H1 (cell line): Measurements from ENCODE around the gene MYRIP. TPM values are rescaled to one million over a fixed set of nuclear protein-coding genes. Genes with fewer than 3 reads are reported as not detected.

ENCODE experiments used
- CTCF ChIA-PET: fragments of 300-600 bp; sonication (Branson Sonifier 250); formaldehyde crosslinking; loops from one replicate; lab custom pipeline; 2021; ENCODE audit not compliant: partially characterized antibody; lab: Charles Lee
- POLR2A ChIA-PET: fragments of 300-600 bp; sonication (Branson Sonifier 250); formaldehyde crosslinking; loops from one replicate; lab custom pipeline; 2021; ENCODE audit warnings: inconsistent platforms; ENCODE audit not compliant: partially characterized antibody; lab: Charles Lee
- DNase-seq, 2 experiments: peaks; one replicate each; pipeline versions ENCODE4 v3.0.0 to v3.0.0-alpha.2; 2010 to 2022; ENCODE audit warnings: low spot score in 2 of 2, low read depth in 1 of 2, mixed read lengths in 1 of 2
- FAIRE-seq: peaks from 2 replicates; lab custom pipeline; 2011; peaks lifted over from hg19 to GRCh38; lab: Jason Lieb, UNC
- H2AFZ ChIP-seq: 2 replicates; pipeline ENCODE4 v1.8.1; 2012; ENCODE audit warnings: low read length, inconsistent platforms
- H2AK5ac ChIP-seq: 2 replicates; pipeline ENCODE4 v1.6.1; 2013; ENCODE audit warnings: low read depth, low read length
- H2BK120ac ChIP-seq: replicated peaks from 2 replicates; pipeline ENCODE3; 2013; ENCODE audit warnings: low read depth, low read length, inconsistent platforms
- H2BK12ac ChIP-seq: 2 replicates; pipeline ENCODE4 v1.6.1; 2013; ENCODE audit warnings: low read depth, low read length
- H2BK15ac ChIP-seq: 2 replicates; pipeline ENCODE4 v1.6.1; 2013; ENCODE audit warnings: low read length
- H2BK20ac ChIP-seq: 2 replicates; pipeline ENCODE4 v1.6.1; 2013; ENCODE audit warnings: low read length
- H2BK5ac ChIP-seq: 2 replicates; pipeline ENCODE4 v1.6.1; 2013; ENCODE audit warnings: low read depth, low read length
- H3K14ac ChIP-seq: 2 replicates; pipeline ENCODE4 v1.6.1; 2013; ENCODE audit warnings: inconsistent platforms; ENCODE audit not compliant: insufficient read length
- H3K18ac ChIP-seq: 2 replicates; pipeline ENCODE4 v1.6.1; 2013; ENCODE audit warnings: low read length; ENCODE audit errors: extremely low read depth
- H3K23ac ChIP-seq: 2 replicates; pipeline ENCODE4 v1.6.1; 2013; ENCODE audit warnings: inconsistent platforms; ENCODE audit not compliant: insufficient read length
- H3K23me2 ChIP-seq: 2 replicates; pipeline ENCODE4 v1.6.1; 2013; ENCODE audit warnings: low read depth, low read length
- H3K27ac ChIP-seq: 2 replicates; pipeline ENCODE4 v1.6.1; 2011; ENCODE audit warnings: low read depth, low read length, inconsistent platforms
- H3K27me3 ChIP-seq, 4 experiments: replicated peaks in 1 of 4; 1 replicate in 1 of 4; 2 replicates in 3 of 4; pipeline versions ENCODE4 v1.6.1 to v1.8.1; 2011 to 2013; ENCODE audit warnings: low read length in 3 of 4, mild to moderate bottlenecking in 3 of 4, inconsistent platforms in 2 of 4, mixed read lengths in 2 of 4, moderate library complexity in 1 of 4; ENCODE audit not compliant: control insufficient read depth in 3 of 4, insufficient read depth in 3 of 4; ENCODE audit errors: extremely low read depth in 1 of 4
- H3K36me3 ChIP-seq, 4 experiments: 2 replicates each; pipeline versions ENCODE4 v1.6.1 to v1.8.1; 2011 to 2013; ENCODE audit warnings: mild to moderate bottlenecking in 4 of 4, low read length in 3 of 4, moderate library complexity in 2 of 4, control low read depth in 1 of 4, inconsistent platforms in 1 of 4; ENCODE audit not compliant: insufficient read depth in 4 of 4, control insufficient read depth in 2 of 4
- H3K4ac ChIP-seq: replicated peaks from 2 replicates; pipeline ENCODE3; 2013; ENCODE audit warnings: low read length, low read depth, mixed read lengths, inconsistent platforms; ENCODE audit not compliant: insufficient read length
- H3K4me1 ChIP-seq, 4 experiments: replicated peaks in 1 of 4; 1 replicate in 1 of 4; 2 replicates in 3 of 4; pipeline versions ENCODE4 v1.6.1 to v1.8.1; 2011 to 2013; ENCODE audit warnings: low read length in 3 of 4, inconsistent platforms in 2 of 4, mixed read lengths in 1 of 4; ENCODE audit not compliant: insufficient read depth in 4 of 4, control insufficient read depth in 3 of 4
- H3K4me2 ChIP-seq, 2 experiments: 2 replicates each; pipeline versions ENCODE4 v1.6.1 to v1.8.1; 2011 to 2013; ENCODE audit warnings: low read depth in 2 of 2, low read length in 2 of 2, control low read depth in 1 of 2, inconsistent platforms in 1 of 2, mild to moderate bottlenecking in 1 of 2; ENCODE audit not compliant: insufficient read depth in 1 of 2
- H3K4me3 ChIP-seq, 4 experiments: fragments of 200-600, 300-600 bp in 1 of 4; sonication (generic), shearing (Covaris generic), sonication (Bioruptor Twin) in 1 of 4; 2 replicates each; pipeline versions ENCODE4 v1.5.1 to v1.8.1; 2011 to 2016; ENCODE audit warnings: low read length in 4 of 4, low read depth in 3 of 4, control low read depth in 2 of 4, inconsistent platforms in 2 of 4, mild to moderate bottlenecking in 2 of 4, mixed read lengths in 1 of 4, moderate library complexity in 1 of 4; ENCODE audit not compliant: insufficient read depth in 2 of 4; ENCODE audit errors: extremely low read depth in 1 of 4
- H3K56ac ChIP-seq: replicated peaks from 2 replicates; pipeline ENCODE3; 2013; ENCODE audit warnings: low read depth, mild to moderate bottlenecking, mixed read lengths, low read length, inconsistent platforms; ENCODE audit not compliant: insufficient read length
- H3K79me1 ChIP-seq: 2 replicates; pipeline ENCODE4 v1.6.1; 2013; ENCODE audit warnings: low read depth, low read length, control low read depth
- H3K79me2 ChIP-seq, 2 experiments: 2 replicates each; pipeline versions ENCODE4 v1.6.1 to v1.8.1; 2012 to 2013; ENCODE audit warnings: low read length in 2 of 2, mild to moderate bottlenecking in 2 of 2, inconsistent platforms in 1 of 2; ENCODE audit not compliant: insufficient read depth in 2 of 2, control insufficient read depth in 1 of 2
- H3K9ac ChIP-seq, 4 experiments: replicated peaks in 1 of 4; 1 replicate in 1 of 4; 2 replicates in 3 of 4; pipeline versions ENCODE4 v1.6.1 to v1.8.1; 2011 to 2013; ENCODE audit warnings: low read depth in 3 of 4, low read length in 3 of 4, control low read depth in 2 of 4, mild to moderate bottlenecking in 2 of 4, moderate library complexity in 2 of 4, inconsistent platforms in 1 of 4; ENCODE audit errors: extremely low read depth in 1 of 4
- H3K9me3 ChIP-seq, 2 experiments: 2 replicates each; pipeline versions ENCODE4 v1.6.1 to v1.8.1; 2012 to 2013; ENCODE audit warnings: mild to moderate bottlenecking in 2 of 2, moderate library complexity in 2 of 2, control low read depth in 1 of 2, inconsistent platforms in 1 of 2, low read depth in 1 of 2, low read length in 1 of 2, mixed read lengths in 1 of 2; ENCODE audit not compliant: insufficient read depth in 2 of 2
- H4K20me1 ChIP-seq, 2 experiments: replicated peaks in 1 of 2; 2 replicates each; pipeline versions ENCODE3 to v1.8.1; 2011 to 2013; ENCODE audit warnings: inconsistent platforms in 2 of 2, low read length in 2 of 2, mild to moderate bottlenecking in 1 of 2; ENCODE audit not compliant: insufficient read depth in 2 of 2, control insufficient read depth in 1 of 2
- H4K5ac ChIP-seq: 2 replicates; pipeline ENCODE4 v1.6.1; 2013; ENCODE audit warnings: low read length, low read depth, mixed read lengths, inconsistent platforms; ENCODE audit not compliant: insufficient read length
- H4K8ac ChIP-seq: 2 replicates; pipeline ENCODE4 v1.8.0; 2013; ENCODE audit warnings: mild to moderate bottlenecking, moderate library complexity, low read length, inconsistent platforms; ENCODE audit not compliant: insufficient read depth; ENCODE audit errors: extremely low read depth
- H4K91ac ChIP-seq: replicated peaks from 2 replicates; pipeline ENCODE3; 2013; ENCODE audit warnings: low read length, mixed read lengths, inconsistent platforms; ENCODE audit not compliant: insufficient read length
- BRCA1 ChIP-seq: IDR thresholded peaks from 2 replicates; pipeline ENCODE4 v1.6.1; 2012; ENCODE audit warnings: low read depth, low read length, improper control_type of control experiment
- CTBP2 ChIP-seq: IDR thresholded peaks from 2 replicates; pipeline ENCODE4 v1.7.0; 2011; ENCODE audit warnings: borderline replicate concordance, mild to moderate bottlenecking, moderate library complexity, mixed read lengths, low read length; ENCODE audit not compliant: insufficient read depth, insufficient read length
- E2F6 ChIP-seq: IDR thresholded peaks from 2 replicates; pipeline ENCODE4 v1.6.1; 2012; ENCODE audit warnings: inconsistent platforms
- GABPA ChIP-seq: IDR thresholded peaks from 2 replicates; pipeline ENCODE4 v1.6.1; 2011; ENCODE audit warnings: mild to moderate bottlenecking, low read length, moderate library complexity, borderline replicate concordance; ENCODE audit not compliant: insufficient read depth
- HDAC6 ChIP-seq: IDR thresholded peaks from one replicate; pipeline ENCODE4 v1.7.1; 2012; ENCODE audit warnings: low read depth, mild to moderate bottlenecking, inconsistent platforms, low read length, moderate library complexity
- JUN ChIP-seq: IDR thresholded peaks from 2 replicates; pipeline ENCODE4 v1.6.1; 2011; ENCODE audit warnings: low read depth, mild to moderate bottlenecking, improper control_type of control experiment, low read length
- KDM5A ChIP-seq: fragments of 200-600 bp; IDR thresholded peaks from 2 replicates; pipeline ENCODE4 v1.7.1; 2012; ENCODE audit warnings: mild to moderate bottlenecking, low read length, inconsistent platforms, mixed read lengths
- MAFK ChIP-seq: IDR thresholded peaks from 2 replicates; pipeline ENCODE4 v1.6.1; 2012; ENCODE audit warnings: low read depth, mild to moderate bottlenecking, improper control_type of control experiment, low read length
- POLR2A ChIP-seq, 2 experiments: IDR thresholded peaks; 1 replicate in 1 of 2; 2 replicates in 1 of 2; pipeline ENCODE4 v1.6.1; 2011; ENCODE audit warnings: low read depth in 2 of 2, low read length in 2 of 2, mild to moderate bottlenecking in 2 of 2; ENCODE audit errors: control extremely low read depth in 1 of 2
- RXRA ChIP-seq: IDR thresholded peaks from 2 replicates; pipeline ENCODE4 v1.6.1; 2011; ENCODE audit warnings: low read depth, mild to moderate bottlenecking, low read length, moderate library complexity; ENCODE audit not compliant: insufficient read depth
- SIN3A ChIP-seq, 2 experiments: IDR thresholded peaks in 1 of 2; conservative IDR thresholded peaks in 1 of 2; 2 replicates each; pipeline ENCODE4 v1.6.1; 2011 to 2012; ENCODE audit warnings: low read length in 2 of 2, improper control_type of control experiment in 1 of 2, low read depth in 1 of 2, mild to moderate bottlenecking in 1 of 2
- SIRT6 ChIP-seq: IDR thresholded peaks from one replicate; pipeline ENCODE4 v1.7.1; 2012; ENCODE audit warnings: low read length, inconsistent platforms
- SIX5 ChIP-seq: IDR thresholded peaks from 2 replicates; pipeline ENCODE4 v1.6.1; 2011; ENCODE audit warnings: mild to moderate bottlenecking, low read depth, low read length
- SP2 ChIP-seq: IDR thresholded peaks from 2 replicates; pipeline ENCODE4 v1.6.1; 2012; ENCODE audit warnings: mild to moderate bottlenecking, low read length, inconsistent platforms
- SRF ChIP-seq: IDR thresholded peaks from 2 replicates; pipeline ENCODE4 v1.6.1; 2011; ENCODE audit warnings: mild to moderate bottlenecking, low read depth, low read length, moderate library complexity
- WGBS, 2 experiments: shearing (Covaris generic) in 1 of 2; methylation state at CpG; one replicate each; pipeline versions ENCODE4 v1.1.6 to v1.1.7; 2013 to 2015; ENCODE audit warnings: low lambda C conversion rate in 2 of 2, mixed read lengths in 2 of 2, inconsistent platforms in 1 of 2, low coverage in 1 of 2, missing lambda C conversion rate in 1 of 2; ENCODE audit not compliant: insufficient replicate concordance in 2 of 2, insufficient coverage in 1 of 2, insufficient read length in 1 of 2; ENCODE audit errors: extremely low coverage in 1 of 2, missing lambda C conversion rate in 1 of 2; 5-methylcytosine and 5-hydroxymethylcytosine counted together
- polyA plus RNA-seq, 7 experiments: library from polyadenylated mRNA; depleted of rRNA in 3 of 7; stranded (reverse) in 5 of 7; unstranded in 2 of 7; fragments of >200 nt in 5 of 7; fragments of 200-250 nt in 2 of 7; gene quantifications; 1 replicate in 5 of 7; 2 replicates in 1 of 7; 4 replicates in 1 of 7; pipeline versions ENCODE4 v1.2.1 to v1.2.3, GENCODE V29; 2011 to 2013; ENCODE audit warnings: missing spikeins in 2 of 7, mixed read lengths in 2 of 7
- total RNA-seq: library from RNA; stranded (reverse); fragmentation: NEBNext Ultra II Directional; extraction: Animal tissue kit (Norgen Biotek cat#: 25700); gene quantifications from 2 replicates; pipeline ENCODE4 v1.2.1, GENCODE V29; 2021

The MYRIP gene
- total and polyA plus RNA-seq, 2 of the 8 experiments (the other 6 are each of a cell fraction or from before 2014, with no cell fraction given) = 0.54 to 4.3 TPM

GRCh38 chr3:40046149-40046548 is 236.7 kb downstream of the MYRIP start:
- Histone ChIP-seq H3K36me3 (no peaks in the 10 kb centered on the region), H3K27me3 (no peaks in the 10 kb centered on the region), H3K4me2 (no peak overlapping the region), H3K23ac (no peak overlapping the region), H2AK5ac (no peak overlapping the region), H3K56ac (no peak overlapping the region), H3K9me3 (0 out of 4 replicates have a peak, but pooled peaks cover 0 to 3% of the 10 kb centered on the region in 2 experiments), H4K8ac (no peak overlapping the region), H4K5ac (no peak overlapping the region), H3K9ac (no peak overlapping the region), H4K91ac (no peak overlapping the region), H3K4ac (no peak overlapping the region), H3K4me1 (peaks cover 0 to 5% (median 1%) of the 10 kb centered on the region in 4 experiments; a peak in 3 of 7 replicates), H3K23me2 (no peaks in the 10 kb centered on the region; the same call in 1 of the 2 replicates), H2AFZ (no peak overlapping the region), H2BK5ac (no peak overlapping the region), H3K18ac (no peak overlapping the region), H2BK20ac (no peak overlapping the region), H2BK120ac (no peak overlapping the region), H4K20me1 (no peaks in the 10 kb centered on the region), H3K27ac (no peak overlapping the region), H3K79me2 (no peaks in the 10 kb centered on the region), H2BK15ac (no peak overlapping the region), H3K14ac (no peak overlapping the region), H3K79me1 (no peaks in the 10 kb centered on the region), H3K4me3 (no peak overlapping the region), H2BK12ac (no peak overlapping the region)
- FAIRE-seq (no peak), DNase-seq (no peak)
- ChIA-PET POLR2A (no interaction called here), CTCF (no interaction called here)
- TF ChIP-seq SIX5 (no peak), JUN (no peak), POLR2A (IDR thresholded peaks at IDR 0.05; ENCODE audit: control extremely low read depth in 1 of 2, low read depth in 2 of 2, low read length in 2 of 2) (no peak), GABPA (no peak), BRCA1 (no peak), RXRA (no peak), SP2 (no peak), SIRT6 (no peak), SIN3A (conservative IDR thresholded peaks at IDR 0.05 in 1 of 2, IDR thresholded peaks at IDR 0.05 in 1 of 2; ENCODE audit: low read depth in 1 of 2, low read length in 2 of 2) (no peak), CTBP2 (no peak), MAFK (no peak), KDM5A (no peak), SRF (no peak), HDAC6 (no peak), E2F6 (no peak)
- WGBS, 2 experiments = 98% methylated on average over 4 of the region's 4 CpGs; no CpG with 5 or more reads in 1 of the 2 experiments
